GM23338 (cell line): ENCODE results near the gene TTYH3. TPM values are rescaled to one million over a fixed set of nuclear protein-coding genes. Genes with fewer than 3 reads are reported as not detected.

ENCODE experiments used
- ATAC-seq: fragments of 200-7000 bp; cut with Tn5 transposase; 3 replicates; pipeline ENCODE4 v1.9.1; 2020
- DNase-seq: peaks from one replicate; pipeline ENCODE4 v3.0.0-alpha.2; 2015; ENCODE audit warnings: low spot score
- H2AFZ ChIP-seq: fragments of 200-600 bp; sonication (generic); 2 replicates; pipeline ENCODE4 v1.8.0; 2016; ENCODE audit warnings: antibody characterized with exemption, mild to moderate bottlenecking, moderate library complexity
- H3F3A ChIP-seq: fragments of 200-600 bp; sonication (generic); replicated peaks from 2 replicates; pipeline ENCODE4 v1.8.0; 2017; ENCODE audit warnings: antibody characterized with exemption, mixed run types, low read depth
- H3K27ac ChIP-seq: fragments of 200-600 bp; sonication (generic); 2 replicates; pipeline ENCODE4 v1.6.1; 2016; ENCODE audit warnings: low read depth
- H3K27me3 ChIP-seq: fragments of 200-600 bp; sonication (generic); 2 replicates; pipeline ENCODE4 v1.8.0; 2016; ENCODE audit warnings: mild to moderate bottlenecking, mixed run types, moderate library complexity; ENCODE audit not compliant: insufficient read depth
- H3K36me3 ChIP-seq: fragments of 200-600 bp; sonication (generic); 2 replicates; pipeline ENCODE4 v1.8.0; 2016; ENCODE audit warnings: mild to moderate bottlenecking; ENCODE audit not compliant: insufficient read depth
- H3K4me1 ChIP-seq: fragments of 200-600 bp; sonication (generic); 2 replicates; pipeline ENCODE4 v1.8.0; 2016; ENCODE audit warnings: mild to moderate bottlenecking, moderate library complexity; ENCODE audit not compliant: insufficient read depth
- H3K4me2 ChIP-seq: fragments of 200-600 bp; sonication (generic); 2 replicates; pipeline ENCODE4 v1.7.1; 2017; ENCODE audit warnings: mixed run types
- H3K4me3 ChIP-seq: fragments of 200-600 bp; sonication (generic); 2 replicates; pipeline ENCODE4 v1.6.1; 2016; ENCODE audit warnings: mixed run types
- H3K79me2 ChIP-seq: fragments of 200-600 bp; sonication (generic); replicated peaks from 2 replicates; pipeline ENCODE4 v1.8.0; 2017; ENCODE audit warnings: mild to moderate bottlenecking; ENCODE audit not compliant: insufficient read depth
- H3K9me2 ChIP-seq: fragments of 200-600 bp; sonication (generic); 2 replicates; pipeline ENCODE4 v1.8.0; 2017; ENCODE audit not compliant: insufficient read depth
- H4K20me1 ChIP-seq: fragments of 200-600 bp; sonication (generic); replicated peaks from 2 replicates; pipeline ENCODE4 v1.8.0; 2017; ENCODE audit warnings: mild to moderate bottlenecking; ENCODE audit not compliant: insufficient read depth
- H3K27ac Mint-ChIP-seq: 2 replicates; pipeline ENCODE4 v1.8.0; 2020; ENCODE audit warnings: inconsistent platforms, mild to moderate bottlenecking, moderate library complexity, mixed read lengths
- H3K27me3 Mint-ChIP-seq: 3 replicates; pipeline ENCODE4 v1.8.0; 2022; ENCODE audit warnings: low read depth, mild to moderate bottlenecking, moderate library complexity, mixed read lengths, inconsistent platforms; ENCODE audit not compliant: insufficient read depth, poor library complexity
- H3K36me3 Mint-ChIP-seq: 3 replicates; pipeline ENCODE4 v1.8.0; 2021; ENCODE audit warnings: low read depth, mild to moderate bottlenecking, inconsistent platforms, moderate library complexity, mixed read lengths
- H3K4me1 Mint-ChIP-seq: 3 replicates; pipeline ENCODE4 v1.8.0; 2020; ENCODE audit warnings: mild to moderate bottlenecking, inconsistent platforms, mixed read lengths
- H3K4me3 Mint-ChIP-seq: 3 replicates; pipeline ENCODE4 v1.8.0; 2021; ENCODE audit warnings: moderate library complexity, mild to moderate bottlenecking, inconsistent platforms, mixed read lengths
- H3K9me3 Mint-ChIP-seq: 3 replicates; pipeline ENCODE4 v1.8.0; 2020; ENCODE audit warnings: moderate library complexity, mild to moderate bottlenecking, inconsistent platforms, mixed read lengths
- CREB1 ChIP-seq: fragments of 250-450 bp; sonication (Bioruptor Pico); IDR thresholded peaks from 2 replicates; pipeline ENCODE4 v1.5.0; 2020; ENCODE audit warnings: low read depth, mild to moderate bottlenecking, moderate library complexity
- CTCF ChIP-seq, 2 experiments: fragments of 200-600 bp in 1 of 2; sonication (generic) in 1 of 2; conservative IDR thresholded peaks; 2 replicates each; pipeline versions ENCODE4 v1.5.1 to v1.6.1; 2016 to 2017; ENCODE audit warnings: antibody characterized with exemption in 2 of 2, low read depth in 2 of 2, mild to moderate bottlenecking in 2 of 2, moderate library complexity in 1 of 2
- ETS1 ChIP-seq: IDR thresholded peaks from 2 replicates; pipeline ENCODE4 v1.6.1; 2016; ENCODE audit warnings: antibody characterized with exemption
- EZH2 ChIP-seq: fragments of 200-600 bp; sonication (generic); IDR thresholded peaks from one replicate; pipeline ENCODE4 v1.8.0; 2017; ENCODE audit warnings: antibody characterized with exemption, mild to moderate bottlenecking, low read depth; ENCODE audit not compliant: unreplicated experiment
- EZH2phosphoT487 ChIP-seq: fragments of 200-600 bp; sonication (generic); IDR thresholded peaks from one replicate; pipeline ENCODE4 v1.8.1; 2018; ENCODE audit warnings: antibody characterized with exemption; ENCODE audit not compliant: unreplicated experiment
- JUNB ChIP-seq: IDR thresholded peaks from one replicate; pipeline ENCODE4 v1.6.1; 2016; ENCODE audit warnings: antibody characterized with exemption; ENCODE audit not compliant: unreplicated experiment
- NANOG ChIP-seq: IDR thresholded peaks from 2 replicates; pipeline ENCODE4 v1.6.1; 2016; ENCODE audit warnings: antibody characterized with exemption, borderline replicate concordance
- POLR2AphosphoS5 ChIP-seq: IDR thresholded peaks from 2 replicates; pipeline ENCODE4 v1.6.1; 2016; ENCODE audit warnings: antibody characterized with exemption, low read depth
- STAT1 ChIP-seq: IDR thresholded peaks from one replicate; pipeline ENCODE4 v1.6.1; 2016; ENCODE audit warnings: antibody characterized with exemption; ENCODE audit not compliant: unreplicated experiment
- ZNF114 ChIP-seq: fragments of 250-450 bp; sonication (Bioruptor Pico); IDR thresholded peaks from 2 replicates; pipeline ENCODE4 v1.5.0; 2020; ENCODE audit warnings: mild to moderate bottlenecking, moderate library complexity
- ZNF331 ChIP-seq: fragments of 250-450 bp; sonication (Bioruptor Pico); IDR thresholded peaks from 2 replicates; pipeline ENCODE4 v1.5.0; 2020; ENCODE audit warnings: low read depth, mild to moderate bottlenecking, moderate library complexity
- ZNF462 ChIP-seq: fragments of 250-450 bp; sonication (Bioruptor Pico); IDR thresholded peaks from 2 replicates; pipeline ENCODE4 v1.5.0; 2020; ENCODE audit warnings: mild to moderate bottlenecking, moderate library complexity
- polyA plus RNA-seq: library from polyadenylated mRNA; unstranded; fragments of >200 nt; fragmentation: Nextera tagmentation; extraction: Ambion mirVana; gene quantifications from 2 replicates; pipeline ENCODE4 v1.2.1, GENCODE V29; 2016
- total RNA-seq: library from RNA; depleted of rRNA; stranded (reverse); fragments of >200 nt; shearing (Covaris generic); gene quantifications from 2 replicates; pipeline ENCODE4 v1.2.3, GENCODE V29; 2014

The TTYH3 gene
- total and polyA plus RNA-seq, 2 experiments from 2014 or later = 59.6 to 126 TPM

- DNase-seq (no peak), ATAC-seq (no peak)
- TF ChIP-seq EZH2phosphoT487 (no peak), CREB1 (CRISPR knock-in tag) (no peak), POLR2AphosphoS5 (no peak), ZNF114 (CRISPR knock-in tag) (no peak), JUNB (no peak), STAT1 (no peak), ZNF331 (no peak), EZH2 (no peak)
- no peaks in the 10 kb centered on the region for H3F3A ChIP-seq
- no peak overlapping the region for H2AFZ ChIP-seq
- Mint-ChIP-seq H3K27ac (no peak overlapping the region), H3K36me3 (no peaks in the 10 kb centered on the region), H3K4me1 (peaks cover 26% of the 10 kb centered on the region), H3K9me3 (no peaks in the 10 kb centered on the region), H3K4me3 (no peak overlapping the region), H3K27me3 (peaks cover 22% of the 10 kb centered on the region)
- H3K27me3 ChIP-seq = no peaks in the 10 kb centered on the region
- H3K4me1 ChIP-seq = peaks cover 3% of the 10 kb centered on the region; the same call in 1 of the 2 replicates
- H3K36me3 ChIP-seq = no peaks in the 10 kb centered on the region
- no peak overlapping the region for H3K27ac ChIP-seq
- no peaks in the 10 kb centered on the region for H3K79me2 ChIP-seq
- no peaks in the 10 kb centered on the region for H4K20me1 ChIP-seq
- H3K4me2 ChIP-seq = no peak overlapping the region
- no peaks in the 10 kb centered on the region for H3K9me2 ChIP-seq
- H3K4me3 ChIP-seq = no peak overlapping the region
Measured at GRCh38 chr7:2610466-2610865, 21.3 kb upstream of the TTYH3 start.

- Histone ChIP-seq H3K79me2 (no peaks in the 10 kb centered on the region), H3K36me3 (no peaks in the 10 kb centered on the region), H3K27ac (no peak overlapping the region), H3K4me2 (no peak overlapping the region), H3K4me3 (no peak overlapping the region), H3K9me2 (no peaks in the 10 kb centered on the region), H4K20me1 (no peaks in the 10 kb centered on the region), H3K4me1 (peaks cover 3% of the 10 kb centered on the region; the same call in 1 of the 2 replicates), H3K27me3 (no peaks in the 10 kb centered on the region), H3F3A (no peaks in the 10 kb centered on the region), H2AFZ (no peak overlapping the region)
- peaks cover 22% of the 10 kb centered on the region for H3K27me3 Mint-ChIP-seq
- peaks cover 26% of the 10 kb centered on the region for H3K4me1 Mint-ChIP-seq
- H3K27ac Mint-ChIP-seq = no peak overlapping the region
- DNase-seq (no peak), ATAC-seq (no peak)
- no peak overlapping the region for H3K4me3 Mint-ChIP-seq
- no peaks in the 10 kb centered on the region for H3K36me3 Mint-ChIP-seq
- no peaks in the 10 kb centered on the region for H3K9me3 Mint-ChIP-seq
- TF ChIP-seq JUNB (no peak), CREB1 (CRISPR knock-in tag) (no peak), POLR2AphosphoS5 (no peak), ZNF114 (CRISPR knock-in tag) (no peak), CTCF (conservative IDR thresholded peaks at IDR 0.05; ENCODE audit: low read depth in 2 of 2) (no peak), ETS1 (no peak), EZH2 (no peak), NANOG (no peak), ZNF462 (no peak), EZH2phosphoT487 (no peak), ZNF331 (no peak)
Measured at GRCh38 chr7:2610898-2611297, 20.9 kb upstream of the TTYH3 start.
